Activated T-cell treated with anti-CD3 and anti-CD28 coated beads for 1 hour (primary cell): ENCODE measurements around the gene APLF.
"Not testable (repeated sequence)": the region's sequence is repeated elsewhere in the genome, so short reads cannot be mapped to it uniquely, and the experiment has no call there.

ENCODE experiments used
- DNase-seq: peaks from one replicate; pipeline ENCODE4 v3.0.0-alpha.2; 2020; ENCODE audit warnings: low read depth

Gene APLF

DNA sequence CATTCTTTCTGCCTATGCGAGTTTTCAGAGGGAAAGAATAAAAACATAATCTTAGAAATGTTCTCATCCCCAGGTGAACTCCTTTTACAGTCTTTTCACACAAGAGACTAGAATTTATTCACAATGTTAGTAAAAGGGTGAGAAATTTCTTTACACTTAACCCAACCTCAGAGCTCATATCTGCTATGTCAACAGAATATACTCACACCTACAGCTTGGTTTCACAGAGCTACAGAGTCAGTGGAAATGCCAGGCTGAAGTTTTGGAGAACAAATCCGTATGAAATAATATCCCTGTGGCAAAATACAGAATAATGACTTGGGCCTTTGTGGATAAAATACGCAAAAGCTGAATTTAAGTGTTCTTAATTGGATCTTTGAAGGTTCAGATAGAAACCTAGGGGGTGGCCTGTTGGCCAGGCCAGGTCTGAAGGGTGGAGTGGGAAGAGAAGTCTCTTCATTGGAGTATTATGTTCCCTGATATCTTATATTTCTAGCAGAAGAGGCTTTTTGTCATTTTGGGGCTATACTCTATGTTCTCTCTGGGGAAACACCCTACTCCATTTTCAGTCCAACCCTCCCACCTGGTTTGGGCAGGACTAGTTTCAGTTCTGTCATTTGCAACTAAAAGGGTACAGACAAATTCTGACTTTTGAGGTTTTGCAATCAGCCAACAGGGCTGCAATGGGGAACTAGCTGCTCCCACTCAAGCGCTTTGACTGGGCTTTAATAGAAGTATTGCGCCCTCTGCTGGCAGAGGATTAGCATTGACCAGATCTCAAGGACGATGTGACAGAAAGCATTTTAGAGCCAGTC, 26.0 kb upstream of the APLF start:
- DNase-seq = peak; percentile 80

DNA sequence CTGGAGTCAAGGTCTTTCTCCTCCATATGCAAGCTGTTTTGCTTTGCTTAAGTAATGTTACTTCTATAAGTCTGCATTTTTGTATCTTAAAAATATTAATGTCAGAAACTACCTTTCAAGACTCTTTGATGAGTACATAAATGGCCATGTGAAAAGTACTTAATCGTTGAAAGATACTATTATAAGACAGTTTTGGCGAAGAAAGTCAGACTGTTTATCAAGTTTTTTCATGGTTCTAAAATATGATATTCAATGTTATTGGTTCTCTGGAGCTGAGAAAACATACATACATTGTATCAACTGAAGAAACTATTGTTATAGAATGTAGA, 25.4 kb upstream of the APLF start:
- no peak for DNase-seq

DNA sequence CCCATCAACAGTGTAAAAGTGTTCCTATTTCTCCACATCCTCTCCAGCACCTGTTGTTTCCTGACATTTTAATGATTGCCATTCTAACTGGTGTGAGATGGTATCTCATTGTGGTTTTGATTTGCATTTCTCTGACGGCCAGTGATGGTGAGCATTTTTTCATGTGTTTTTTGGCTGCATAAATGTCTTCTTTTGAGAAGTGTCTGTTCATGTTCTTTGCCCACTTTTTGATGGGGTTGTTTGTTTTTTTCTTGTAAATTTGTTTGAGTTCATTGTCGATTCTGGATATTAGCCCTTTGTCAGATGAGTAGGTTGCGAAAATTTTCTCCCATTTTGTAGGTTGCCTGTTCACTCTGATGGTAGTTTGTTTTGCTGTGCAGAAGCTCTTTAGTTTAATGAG, 21.0 kb upstream of the APLF start:
- not testable (repeated sequence) for DNase-seq

DNA sequence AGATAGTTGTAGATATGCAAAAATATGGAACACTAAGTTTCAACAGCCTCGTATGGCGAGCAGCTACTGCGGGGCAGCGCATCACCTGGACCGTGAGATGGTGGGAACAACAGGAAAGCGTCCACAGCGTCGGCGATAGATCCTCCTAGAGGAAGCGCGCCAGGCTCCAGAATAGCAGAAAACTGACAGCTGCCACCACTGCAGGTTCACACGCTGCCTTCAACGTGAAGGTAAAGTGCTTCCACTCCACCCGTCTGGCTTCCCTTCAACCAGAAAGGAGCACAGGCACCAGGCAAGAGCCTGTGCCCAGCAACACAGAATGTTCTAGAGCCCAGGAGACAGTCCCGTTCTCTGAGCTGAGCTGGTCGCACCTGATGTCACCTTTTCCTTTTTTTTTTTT, 20.3 kb upstream of the APLF start:
- no peak for DNase-seq

DNA sequence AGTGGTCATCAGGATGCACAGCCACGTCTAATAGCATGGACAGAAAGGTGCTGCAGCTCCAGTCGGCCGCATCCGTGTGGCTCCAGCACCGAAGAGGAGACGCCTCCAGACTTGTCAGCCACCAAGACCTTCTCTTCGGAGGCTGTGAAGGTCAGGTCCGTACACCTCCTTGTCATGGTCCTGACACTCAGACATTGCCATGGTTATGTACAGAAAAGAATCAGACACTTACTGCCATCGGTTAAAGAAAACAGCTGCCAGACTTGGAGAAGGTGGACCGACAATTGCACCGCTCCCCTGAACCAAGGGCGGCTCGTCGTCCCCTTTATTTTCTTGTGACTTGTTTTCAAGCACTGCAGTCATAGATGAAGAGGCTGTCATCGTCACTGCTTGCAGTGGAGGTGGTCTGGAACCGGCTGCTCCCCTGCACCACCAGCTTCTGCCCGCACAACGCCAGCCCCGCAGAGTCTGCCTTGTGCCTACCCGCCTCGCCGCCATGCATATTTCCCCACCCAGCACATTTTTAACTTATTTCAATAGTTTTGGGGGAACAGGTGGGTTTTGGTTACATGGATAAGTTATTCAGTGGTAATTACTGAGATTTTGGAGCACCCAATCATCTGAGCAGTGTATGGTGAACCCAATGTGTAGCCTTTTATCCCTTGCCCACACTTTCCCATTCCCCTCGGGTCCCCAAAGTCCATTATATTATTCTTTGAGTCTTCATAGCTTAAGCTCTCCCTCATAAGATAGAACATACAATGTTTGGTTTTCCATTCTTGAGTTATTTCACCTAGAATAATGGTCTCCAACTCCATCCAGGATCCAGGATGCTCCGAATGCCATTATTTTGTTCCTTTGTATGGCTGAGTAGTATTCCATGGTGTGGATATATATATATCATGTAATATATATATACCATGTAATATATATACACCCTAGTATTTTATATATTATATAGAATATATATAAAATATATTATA, 18.4 kb upstream of the APLF start:
- DNase-seq = no peak

DNA sequence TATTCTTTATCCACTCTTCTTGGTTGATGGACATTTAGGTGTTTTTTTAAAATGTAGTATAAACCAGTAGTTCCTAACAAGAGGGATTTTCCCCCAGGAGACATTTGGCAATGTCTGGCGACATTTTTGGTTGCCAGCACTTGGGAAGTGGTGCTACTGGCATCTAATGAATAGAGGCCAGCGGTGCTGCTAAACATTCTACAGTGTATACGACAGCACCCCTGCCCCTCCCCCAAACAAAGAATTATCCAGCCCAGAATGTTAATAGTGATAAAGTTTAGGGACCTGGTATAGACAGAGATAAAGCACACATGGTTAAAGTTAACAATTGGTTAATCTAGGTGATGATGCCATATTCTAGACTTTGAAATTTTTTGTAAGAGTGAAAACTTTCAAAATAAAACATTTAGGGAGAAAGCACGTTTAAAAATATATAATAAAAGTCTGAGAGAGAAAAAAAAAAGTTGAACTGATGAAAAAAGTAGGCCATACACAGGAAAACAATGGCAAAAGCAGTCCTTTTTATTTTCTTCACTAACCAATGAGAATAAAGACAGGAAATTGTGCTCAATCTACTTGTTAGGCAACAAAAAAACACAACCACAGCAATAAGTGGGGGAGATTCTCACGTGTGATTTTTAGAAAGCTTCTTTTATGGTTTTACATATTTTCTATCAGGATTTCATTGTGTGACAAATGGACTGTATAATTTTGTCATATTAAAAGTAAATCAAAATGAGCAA, 15.1 kb upstream of the APLF start:
- DNase-seq = no peak

DNA sequence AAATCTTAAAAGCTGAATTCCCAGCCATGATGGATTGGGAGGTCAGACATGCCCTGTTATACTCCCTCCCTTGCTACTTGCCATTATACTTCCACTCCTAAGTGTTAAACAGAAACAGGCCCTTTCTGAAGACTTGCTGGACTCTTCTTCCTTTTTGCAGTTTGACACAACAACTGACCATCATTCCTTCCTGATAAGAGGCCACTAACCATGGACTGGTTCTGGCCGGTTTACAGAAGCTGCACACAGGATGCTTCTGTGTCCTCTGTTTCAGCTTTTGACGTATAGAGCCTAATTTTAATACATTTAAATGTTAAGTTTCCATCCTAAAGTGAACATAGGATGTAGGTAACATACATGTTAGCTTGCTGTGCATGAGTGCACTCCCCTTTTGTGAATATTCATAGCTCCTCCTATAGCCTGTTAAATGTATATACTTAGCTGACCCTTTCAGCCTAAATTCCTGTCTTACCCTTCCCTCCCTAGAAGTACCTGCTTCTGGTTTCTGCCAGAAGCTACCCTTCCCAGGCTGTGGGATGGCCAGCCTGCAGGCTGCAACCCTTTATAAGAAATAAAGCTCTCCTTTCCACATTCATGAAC, 13.5 kb upstream of the APLF start:
- DNase-seq = no peak

DNA sequence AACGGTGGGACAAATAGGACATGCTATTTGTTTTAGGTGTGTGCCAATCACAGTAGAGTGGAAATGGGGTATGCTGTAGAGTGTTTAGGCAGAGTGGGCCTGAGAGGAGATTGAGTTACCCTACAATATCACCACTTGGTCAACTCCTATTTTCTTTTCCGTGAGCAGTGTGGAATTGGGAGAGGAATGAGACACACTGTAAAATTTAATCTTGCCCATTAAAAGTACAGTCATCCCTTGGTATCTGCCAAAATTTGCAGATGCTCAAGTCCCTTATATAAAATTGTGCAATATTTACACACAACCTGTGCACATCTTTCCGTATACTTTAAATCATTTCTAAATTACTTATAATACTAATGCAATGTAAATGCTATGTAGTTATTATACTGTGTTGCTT, 12.7 kb upstream of the APLF start:
- DNase-seq = no peak

DNA sequence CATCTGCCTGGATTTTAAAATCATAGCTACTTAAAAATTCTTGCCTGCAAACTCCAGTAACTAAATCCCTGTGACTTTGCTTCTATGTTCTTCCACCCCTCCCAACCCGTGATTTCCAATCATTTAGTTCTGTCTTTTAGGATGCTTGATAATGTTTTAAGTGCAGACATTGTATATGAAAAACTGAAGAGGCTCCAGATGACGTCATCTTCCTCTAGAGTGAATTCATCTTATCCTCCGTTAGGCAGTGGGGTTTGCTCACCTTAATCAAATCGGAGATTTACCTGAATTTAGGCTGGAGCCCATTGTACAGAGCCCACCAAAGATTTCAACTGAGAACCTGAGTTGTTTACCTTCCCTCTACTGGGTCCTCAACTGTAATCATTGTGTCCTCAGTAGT, 11.2 kb upstream of the APLF start:
- DNase-seq = no peak

DNA sequence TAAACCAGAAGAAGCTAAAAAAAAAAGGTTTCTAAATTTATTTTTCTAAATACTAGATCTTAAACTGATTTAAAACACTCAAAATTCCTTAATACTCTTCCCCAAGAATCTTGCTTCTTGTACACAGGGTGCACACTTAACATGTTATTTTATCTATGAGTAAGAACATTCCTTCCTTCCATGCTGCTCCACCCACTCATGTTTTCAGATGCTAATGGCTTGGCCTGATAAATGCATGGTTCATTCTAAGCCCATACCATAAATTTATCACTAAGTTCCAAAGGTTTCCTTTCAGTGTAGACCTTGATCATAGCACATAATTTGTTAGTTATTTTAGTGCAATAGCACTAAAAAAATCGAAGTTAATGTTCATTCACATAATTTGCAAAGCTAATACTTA, 8.4 kb upstream of the APLF start:
- DNase-seq = no peak

DNA sequence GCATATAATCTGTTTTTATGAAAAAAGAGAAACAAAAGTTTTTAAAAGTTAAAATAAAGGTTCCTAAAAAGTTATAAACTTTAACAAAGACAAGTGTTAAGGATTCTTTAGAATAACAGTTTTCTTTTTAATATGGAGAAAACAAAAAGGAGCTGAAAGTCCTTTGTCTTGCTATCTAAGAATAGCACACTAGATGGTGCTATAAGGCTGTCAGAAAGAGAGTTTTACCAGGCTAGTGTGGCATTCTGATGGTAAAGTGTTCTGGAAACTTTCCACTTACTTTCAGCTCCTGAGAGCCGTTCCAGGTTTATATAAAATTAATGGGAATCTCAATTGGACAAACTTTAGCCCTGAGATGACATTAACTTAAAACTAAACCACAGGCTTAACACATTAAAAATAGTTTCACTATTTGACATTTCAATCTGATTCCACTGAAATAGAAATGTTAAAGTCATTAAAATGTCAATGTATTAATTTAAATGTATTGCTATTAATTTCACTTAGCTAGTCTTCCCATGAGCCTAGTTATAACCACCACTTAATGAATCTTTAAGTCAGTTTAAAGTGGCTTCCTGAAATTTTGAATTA, 4.0 kb upstream of the APLF start:
- DNase-seq = no peak

DNA sequence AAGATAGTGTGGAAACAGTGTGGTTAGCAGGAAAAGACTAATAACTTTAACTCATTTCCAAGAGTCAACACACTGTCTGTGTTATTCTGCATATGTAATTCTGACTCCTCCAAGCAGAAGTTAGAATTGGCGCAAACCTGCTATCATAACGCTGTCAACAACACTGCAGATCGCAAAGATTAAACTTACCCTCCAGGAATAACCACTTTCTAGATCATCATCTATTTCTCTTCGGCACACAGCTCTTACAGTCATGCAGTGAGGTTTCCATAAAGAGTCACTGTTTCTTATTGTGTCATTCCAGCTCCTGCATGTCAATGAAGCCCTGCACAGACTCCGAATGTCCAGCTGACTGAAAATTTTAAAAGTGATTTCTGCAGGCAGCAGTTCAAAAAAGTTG, 2.7 kb upstream of the APLF start:
- DNase-seq = no peak

DNA sequence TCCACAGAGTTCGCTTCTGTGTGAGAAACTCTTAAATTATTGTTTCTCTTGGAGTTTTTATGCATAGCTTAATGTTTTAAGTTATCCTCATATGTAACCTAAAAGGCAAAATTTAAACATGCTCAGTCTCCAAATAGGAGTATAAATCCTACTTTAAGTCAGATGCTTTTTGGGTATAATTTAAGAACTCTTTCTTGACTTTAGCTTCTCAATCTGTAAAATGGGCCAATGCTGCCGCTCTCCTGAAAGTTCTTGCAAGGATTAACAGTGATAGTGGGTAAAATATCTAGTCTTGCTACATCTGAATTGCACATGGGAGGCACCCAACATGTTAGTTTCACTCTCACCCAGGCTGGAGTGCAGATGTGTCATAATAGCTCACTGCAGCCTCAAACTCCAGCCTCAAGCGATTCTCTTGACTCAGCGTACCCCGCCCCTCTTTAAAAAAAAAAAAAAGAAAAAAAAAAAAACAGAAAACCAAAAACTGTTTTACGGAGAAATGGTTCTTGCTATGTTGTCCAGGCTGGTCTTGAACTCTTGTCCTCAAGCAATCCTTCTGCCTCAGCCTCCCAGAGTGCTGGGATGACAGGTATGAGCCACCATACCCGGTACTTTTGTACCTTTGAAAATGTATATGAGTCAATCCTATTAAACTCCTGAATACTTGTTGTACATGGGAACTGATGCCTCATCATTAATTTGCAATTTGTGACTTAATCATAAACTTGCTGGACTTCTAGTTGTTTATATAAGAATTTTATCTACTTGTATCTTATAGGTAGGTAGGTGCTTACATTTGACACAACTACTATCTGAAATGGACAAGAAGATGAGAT, 2.1 kb upstream of the APLF start:
- DNase-seq = no peak

DNA sequence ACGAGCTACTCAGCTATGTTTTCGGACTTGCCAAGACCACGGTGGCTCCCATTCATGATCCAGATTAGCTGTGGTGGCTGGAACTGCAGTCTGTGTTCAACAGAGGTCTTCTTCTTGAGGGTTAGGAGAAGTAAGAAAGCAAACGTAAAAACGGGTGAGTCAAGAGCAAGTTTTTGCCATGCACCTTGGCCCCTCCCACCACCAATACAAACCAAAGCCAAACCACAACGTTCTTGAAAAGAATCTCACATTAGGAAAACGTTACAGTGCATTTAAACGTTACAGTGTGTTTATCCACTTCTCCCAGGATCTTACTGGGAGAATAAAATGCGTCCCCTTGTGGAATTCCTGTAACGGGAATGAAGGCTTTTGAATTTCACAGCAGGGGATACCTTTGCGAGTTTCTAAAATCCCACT, 1.0 kb upstream of the APLF start:
- peak; percentile 51 for DNase-seq

DNA sequence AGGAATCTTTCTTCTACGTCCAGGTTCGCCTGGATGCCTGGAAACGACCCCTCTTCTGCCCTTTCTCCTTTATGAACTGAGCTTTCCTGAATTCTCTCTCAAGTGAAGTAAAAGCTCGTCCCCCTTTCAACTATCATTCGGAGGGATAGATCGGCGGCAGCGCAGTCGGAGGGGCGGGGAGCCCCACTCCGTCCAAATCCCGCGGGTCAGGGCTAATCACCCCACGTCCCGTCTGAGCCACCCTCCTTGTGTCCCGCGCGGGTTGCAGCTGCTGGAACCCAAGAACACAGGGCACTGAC, 658 bp upstream of the APLF start:
- no peak for DNase-seq

DNA sequence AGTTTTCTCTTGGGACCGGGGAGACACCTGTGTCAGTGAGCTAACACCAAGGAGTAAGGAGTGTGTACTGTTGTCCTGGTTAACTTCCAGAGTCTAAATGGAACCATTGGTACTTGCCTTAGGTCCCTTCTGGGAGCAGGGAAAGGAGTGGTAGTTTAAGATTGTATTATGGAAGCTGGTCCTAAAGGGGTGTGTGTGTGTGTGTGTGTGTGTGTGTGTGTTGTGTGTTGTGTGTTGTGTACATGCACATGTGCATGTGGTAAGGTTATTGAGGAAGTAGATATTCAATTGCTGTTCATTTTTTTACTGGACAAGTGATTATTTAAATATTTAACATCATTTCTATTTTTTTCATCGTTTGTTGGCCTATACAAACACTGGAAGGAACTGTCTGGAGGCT, 1.4 kb downstream of the APLF start:
- no peak for DNase-seq

DNA sequence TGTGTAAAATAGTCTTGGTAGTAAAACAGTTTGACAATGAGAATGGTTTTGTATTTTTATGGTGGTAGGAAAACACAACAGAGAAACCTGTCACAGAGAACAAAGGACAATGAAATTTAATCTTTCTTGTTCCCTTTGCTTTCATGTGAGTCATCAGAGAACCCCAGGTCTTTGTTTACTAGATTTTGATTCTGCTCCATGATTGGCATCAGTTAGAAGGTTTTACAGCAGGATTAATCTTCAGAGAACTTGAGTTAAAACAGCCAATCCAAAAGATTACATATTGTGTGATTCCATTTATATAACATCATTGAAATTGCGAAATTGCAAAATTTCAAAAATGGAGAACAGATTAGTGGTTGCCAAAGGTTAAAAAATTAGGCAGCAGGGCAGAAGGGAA, 2.5 kb downstream of the APLF start:
- DNase-seq = no peak

DNA sequence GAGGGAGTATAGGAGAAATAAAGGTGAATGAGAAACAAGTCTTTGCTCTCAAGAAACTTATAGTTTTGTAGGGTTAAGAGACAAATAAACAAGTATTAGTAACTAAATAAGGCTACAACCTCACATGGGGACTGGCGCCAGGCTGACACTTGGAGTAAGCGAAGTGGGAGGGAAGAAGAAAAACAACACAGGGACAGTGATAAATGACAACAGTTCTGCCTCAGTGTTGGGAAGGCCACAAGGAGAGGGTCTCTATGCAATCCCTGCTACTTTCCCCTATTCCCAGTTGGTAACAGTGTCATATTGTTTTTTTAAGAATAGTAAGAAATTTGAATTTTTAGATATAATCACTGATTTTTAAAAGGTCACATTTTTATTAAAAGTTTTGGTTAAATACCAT, 4.0 kb downstream of the APLF start:
- DNase-seq = no peak

DNA sequence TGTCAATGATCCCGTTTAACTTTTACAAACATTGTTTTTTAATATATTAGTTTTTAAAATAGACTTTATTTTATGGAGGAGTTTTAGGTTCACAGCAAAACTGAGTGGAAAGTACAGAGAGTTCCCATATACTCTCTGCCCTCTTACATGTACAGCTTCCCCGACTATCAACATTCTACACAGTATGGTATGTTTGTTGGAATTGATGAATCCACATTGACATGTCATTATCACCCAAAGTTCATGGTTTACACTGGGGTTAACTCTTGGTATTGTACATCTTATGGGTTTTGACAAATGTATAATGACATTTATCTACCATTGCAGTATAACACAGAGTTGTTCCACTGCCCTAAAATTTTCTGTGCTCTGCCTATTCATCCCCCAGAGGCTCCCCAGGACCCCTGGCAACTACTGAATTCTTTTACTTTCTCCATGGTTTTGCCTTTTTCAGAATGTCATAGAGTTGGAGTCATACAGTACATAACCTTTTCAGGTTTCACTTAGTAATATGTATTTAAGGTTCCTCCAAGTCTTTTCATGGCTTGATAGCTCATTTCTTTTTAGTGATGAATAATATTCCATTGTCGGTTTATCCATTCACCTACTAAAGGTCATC, 5.5 kb downstream of the APLF start:
- no peak for DNase-seq

DNA sequence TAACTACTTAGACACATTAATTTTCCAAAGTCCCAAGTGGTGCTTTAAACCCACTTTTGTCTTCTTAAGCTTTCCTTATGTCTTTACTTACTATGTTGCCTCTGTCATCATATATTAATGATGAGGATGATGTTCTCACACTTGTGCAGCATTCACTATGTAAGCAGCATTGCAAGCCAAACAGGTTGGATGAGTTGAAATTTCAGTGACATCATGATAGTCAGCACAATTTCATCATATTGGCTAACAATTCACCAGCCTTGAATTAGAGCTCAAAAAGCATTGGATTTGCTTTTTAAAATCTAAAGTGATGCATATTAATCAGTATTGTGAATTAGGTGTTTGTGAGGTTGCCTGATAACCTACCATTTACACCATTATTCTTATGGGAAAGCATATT, 7.7 kb downstream of the APLF start:
- no peak for DNase-seq

DNA sequence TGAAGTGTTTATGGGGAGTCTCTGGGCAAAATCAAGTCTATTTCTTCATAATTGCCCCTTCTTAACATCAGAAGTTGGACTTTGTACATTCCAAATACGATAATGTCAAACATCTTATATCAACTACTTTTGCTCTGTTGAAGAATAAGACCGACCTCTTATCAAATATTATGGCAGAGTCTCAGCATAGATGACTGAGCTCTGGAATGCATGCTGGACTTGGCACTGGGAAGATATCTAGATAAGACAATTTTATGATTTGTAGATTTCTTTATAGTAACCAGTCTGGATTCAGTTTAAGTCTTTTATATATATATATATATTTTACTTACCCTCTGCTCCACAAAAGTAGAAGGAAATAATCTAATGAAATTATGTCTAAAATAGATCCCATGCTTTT, 8.2 kb downstream of the APLF start:
- no peak for DNase-seq
